ENCODE measurements around the gene ZNF384. TPM values are rescaled to one million over a fixed set of nuclear protein-coding genes. Genes with fewer than 3 reads are reported as not detected.
A peak's percentile ranks its signal among the peaks of the same experiment; 100 is the strongest.
"Not testable (repeated sequence)": the region's sequence is repeated elsewhere in the genome, so short reads cannot be mapped to it uniquely, and the experiment has no call there.

Gene ZNF384
- total RNA-seq: 6.3 and 8.5 TPM in 2 replicates

DNA sequence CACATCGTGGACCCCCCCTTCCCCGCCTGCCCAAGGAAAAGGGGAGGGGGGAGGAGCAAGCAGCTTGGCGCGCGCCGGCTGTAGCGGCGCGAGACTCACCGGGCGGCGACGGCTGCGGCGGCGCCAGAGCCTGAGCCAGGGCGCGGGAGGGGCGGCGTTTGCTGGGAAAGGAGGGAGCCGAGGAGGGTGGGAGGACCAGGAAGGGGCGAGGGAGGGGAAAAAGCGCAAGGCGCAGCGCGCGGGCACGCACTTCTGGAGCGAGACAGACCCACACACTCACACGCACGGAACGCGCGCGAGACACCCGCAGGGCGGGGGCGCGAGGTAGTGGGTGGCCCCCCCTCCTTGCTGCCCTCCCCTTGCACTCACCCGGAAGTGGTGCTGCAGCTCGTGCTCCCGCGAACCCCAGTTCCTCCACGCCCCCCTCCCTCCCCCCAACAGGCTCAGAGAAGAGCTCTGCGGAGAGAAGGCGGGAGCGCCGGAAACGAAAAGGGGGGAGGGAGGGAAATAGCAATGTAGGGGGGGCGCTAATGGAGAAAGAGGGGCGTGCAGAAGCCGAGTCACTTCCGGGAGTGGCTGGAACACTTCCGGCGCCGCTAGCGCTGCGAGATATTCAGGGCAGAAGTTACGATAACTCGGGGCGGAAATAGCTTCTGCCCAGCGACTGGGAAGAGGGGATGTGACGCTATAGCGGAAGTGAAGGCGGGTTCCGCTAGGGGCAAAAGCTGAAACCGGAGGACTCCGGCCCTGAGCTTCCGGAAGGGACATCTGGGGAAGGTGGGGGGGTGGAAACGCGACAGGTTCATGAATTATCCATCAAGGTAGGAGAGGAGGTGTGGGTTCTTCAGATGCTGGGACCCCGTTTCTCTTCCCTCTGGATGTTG is at the start of gene ZNF384:
Gene ZNF384 (minus strand): TSS at position 377 of the 884 bp plus-strand sequence. CDS start 9,855 bp downstream, outside the sequence.
- DNase-seq (ENCODE audit: low read depth in 2 of 2): peak; percentile 99 to 100

GRCh38 chr12:6736754-6737153 is 47.6 kb upstream of the ZNF384 start:
- no peak for DNase-seq (ENCODE audit: low read depth in 2 of 2)

DNA sequence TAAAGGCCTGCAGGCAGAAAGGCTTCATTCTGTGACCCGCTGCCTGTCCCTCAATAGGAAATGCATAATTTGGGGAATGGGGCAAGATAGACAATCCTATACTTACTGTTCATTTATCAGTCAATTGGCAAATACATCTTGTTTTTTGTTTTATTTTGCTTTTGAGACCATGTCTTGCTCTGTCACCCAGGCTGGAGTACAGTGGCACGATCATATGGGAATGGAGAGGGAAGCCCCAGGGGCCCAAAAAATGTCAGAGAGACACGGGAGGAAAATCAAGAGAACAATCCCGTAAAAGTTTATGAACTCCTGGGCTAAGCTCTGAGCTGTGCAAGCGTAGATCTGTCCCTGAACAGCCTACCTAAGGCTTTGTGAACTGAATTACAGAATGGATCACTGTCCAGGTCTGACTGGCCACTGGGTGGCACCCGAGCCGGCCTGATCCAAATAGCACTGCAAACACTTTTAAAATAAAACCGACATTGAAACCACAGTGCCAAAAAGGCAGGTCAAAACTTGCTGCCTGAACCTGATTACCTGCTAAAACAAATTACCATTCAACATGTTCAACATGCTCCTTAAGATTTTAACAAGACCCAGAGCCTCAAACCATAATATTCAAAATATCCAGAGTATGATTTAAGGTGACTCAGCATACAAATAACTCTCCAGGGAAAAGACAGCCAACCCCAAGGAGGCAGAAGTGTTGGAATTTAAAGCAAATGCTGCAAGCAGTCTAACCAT is 46.4 kb upstream of the ZNF384 start:
- DNase-seq (ENCODE audit: low read depth in 2 of 2): peak; percentile 70 to 80

- DNase-seq (ENCODE audit: low read depth in 2 of 2): peak in 1 of 2 donors; percentile 70
Observed at GRCh38 chr12:6734506-6735387, 45.6 kb upstream of the ZNF384 start.

- no peak for DNase-seq (ENCODE audit: low read depth in 2 of 2)
Observed at GRCh38 chr12:6730169-6730568, 41.0 kb upstream of the ZNF384 start.

DNA sequence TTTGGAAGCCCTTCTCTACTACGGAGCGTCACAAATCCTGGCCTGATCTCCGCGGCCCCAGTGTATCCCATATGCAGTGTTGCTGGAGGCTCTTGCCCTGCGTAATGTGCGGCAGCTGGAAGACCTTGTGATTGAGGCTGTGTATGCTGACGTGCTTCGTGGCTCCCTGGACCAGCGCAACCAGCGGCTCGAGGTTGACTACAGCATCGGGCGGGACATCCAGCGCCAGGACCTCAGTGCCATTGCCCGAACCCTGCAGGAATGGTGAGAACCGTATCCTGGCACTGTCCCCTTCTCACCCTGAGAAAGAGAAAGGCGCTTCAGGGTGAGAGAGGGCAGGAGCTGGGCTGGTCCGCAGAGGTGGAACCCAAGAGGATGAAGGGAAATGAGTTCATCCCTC is 40.0 kb upstream of the ZNF384 start:
- no peak for DNase-seq (ENCODE audit: low read depth in 2 of 2)

DNA sequence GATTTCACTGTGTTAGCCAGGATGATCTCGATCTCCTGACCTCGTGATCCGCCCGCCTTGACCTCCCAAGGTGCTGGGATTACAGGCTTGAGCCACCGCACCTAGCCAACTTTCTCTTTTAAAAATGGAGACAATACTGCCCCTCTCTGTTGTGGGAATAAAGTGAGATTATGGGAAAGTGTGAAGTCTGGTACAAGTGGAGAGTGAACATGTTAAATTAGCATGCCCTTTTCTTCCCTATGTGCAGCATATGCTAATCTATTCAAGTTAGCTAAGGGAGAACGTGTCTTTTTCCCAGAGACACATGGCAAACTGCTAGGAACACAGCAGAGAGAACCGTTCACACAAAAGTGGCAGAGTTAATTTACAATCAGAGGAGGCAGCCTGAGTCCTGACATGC is 36.2 kb upstream of the ZNF384 start:
- no peak for DNase-seq (ENCODE audit: low read depth in 2 of 2)

DNA sequence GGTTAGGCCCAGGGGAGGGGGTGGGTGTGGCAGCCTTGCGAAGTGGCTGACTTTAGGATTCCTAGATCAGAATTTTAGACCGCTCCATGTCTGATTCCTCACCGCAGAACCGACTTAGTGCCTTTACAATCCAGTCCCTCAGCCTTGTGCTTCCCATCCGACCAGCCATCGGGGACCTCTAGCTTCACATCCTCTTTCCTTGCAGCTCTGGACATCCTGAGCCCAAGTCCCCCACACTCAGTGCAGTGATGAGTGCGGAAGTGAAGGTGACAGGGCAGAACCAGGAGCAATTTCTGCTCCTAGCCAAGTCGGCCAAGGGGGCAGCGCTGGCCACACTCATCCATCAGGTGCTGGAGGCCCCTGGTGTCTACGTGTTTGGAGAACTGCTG is 35.2 kb upstream of the ZNF384 start:
- peak; percentile 41 to 42 for DNase-seq (ENCODE audit: low read depth in 2 of 2)

GRCh38 chr12:6723607-6724408 is 34.6 kb upstream of the ZNF384 start, which contains the start of gene COPS7A:
Gene COPS7A, plus strand, starts transcription at chr12:6724046. Its CDS starts 611 bp downstream, at chr12:6724657.
- peak; percentile 98 to 100 for DNase-seq (ENCODE audit: low read depth in 2 of 2)

DNA sequence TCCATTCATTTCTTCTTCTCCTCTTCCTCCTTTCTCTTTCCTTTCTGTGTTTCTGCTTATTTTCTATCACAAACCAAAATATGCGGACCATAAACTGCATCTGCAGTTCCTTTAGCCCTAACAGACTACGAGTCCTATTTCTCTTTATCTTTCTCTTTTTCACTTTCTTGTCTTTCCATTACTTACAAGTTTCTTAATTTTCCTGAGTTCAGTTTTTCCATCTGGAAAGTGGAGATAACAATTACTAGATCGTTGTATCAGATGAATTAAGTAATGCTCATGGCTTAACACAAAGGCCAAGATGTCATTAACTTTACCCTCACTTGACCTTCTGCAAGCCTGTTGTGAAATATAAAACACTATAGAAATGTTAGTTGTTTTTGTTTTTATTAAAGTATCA is 33.7 kb upstream of the ZNF384 start:
- DNase-seq (ENCODE audit: low read depth in 2 of 2): no peak

GRCh38 chr12:6716874-6717437 is 27.8 kb upstream of the ZNF384 start:
- DNase-seq (ENCODE audit: low read depth in 2 of 2): no peak

DNA sequence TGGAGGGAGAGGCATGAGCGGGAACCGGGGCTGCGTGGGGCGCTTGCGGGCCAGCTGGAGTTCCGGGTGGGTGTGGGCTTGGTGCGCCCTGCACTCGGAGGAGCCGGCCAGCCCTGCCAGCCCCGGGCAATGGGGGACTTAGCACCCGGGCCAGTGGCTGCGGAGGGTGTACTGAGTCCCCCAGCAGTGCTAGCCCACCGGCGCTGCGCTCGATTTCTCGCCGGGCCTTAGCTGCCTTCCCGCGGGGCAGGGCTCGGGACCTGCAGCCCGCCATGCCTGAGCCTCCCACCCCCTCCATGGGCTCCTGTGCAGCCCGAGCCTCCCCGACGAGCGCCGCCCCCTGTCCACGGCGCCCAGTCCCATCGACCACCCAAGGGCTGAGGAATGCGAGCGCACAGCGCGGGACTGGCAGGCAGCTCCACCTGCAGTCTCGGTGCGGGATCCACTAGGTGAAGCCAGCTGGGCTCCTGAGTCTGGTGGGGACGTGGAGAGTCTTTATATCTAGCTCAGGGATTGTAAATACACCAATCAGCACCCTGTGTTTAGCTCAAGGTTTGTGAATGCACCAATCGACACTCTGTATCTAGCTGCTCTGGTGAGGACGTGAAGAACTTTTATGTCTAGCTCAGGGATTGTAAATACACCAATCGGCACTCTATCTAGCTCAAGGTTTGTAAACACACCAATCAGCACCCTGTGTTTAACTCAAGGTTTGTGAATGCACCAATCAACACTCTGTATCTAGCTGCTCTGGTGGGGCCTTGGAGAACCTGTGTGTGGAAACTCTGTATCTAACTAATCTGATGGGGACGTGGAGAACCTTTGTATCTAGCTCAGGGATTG is 27.1 kb upstream of the ZNF384 start:
- DNase-seq (ENCODE audit: low read depth in 2 of 2): not testable (repeated sequence)

DNA sequence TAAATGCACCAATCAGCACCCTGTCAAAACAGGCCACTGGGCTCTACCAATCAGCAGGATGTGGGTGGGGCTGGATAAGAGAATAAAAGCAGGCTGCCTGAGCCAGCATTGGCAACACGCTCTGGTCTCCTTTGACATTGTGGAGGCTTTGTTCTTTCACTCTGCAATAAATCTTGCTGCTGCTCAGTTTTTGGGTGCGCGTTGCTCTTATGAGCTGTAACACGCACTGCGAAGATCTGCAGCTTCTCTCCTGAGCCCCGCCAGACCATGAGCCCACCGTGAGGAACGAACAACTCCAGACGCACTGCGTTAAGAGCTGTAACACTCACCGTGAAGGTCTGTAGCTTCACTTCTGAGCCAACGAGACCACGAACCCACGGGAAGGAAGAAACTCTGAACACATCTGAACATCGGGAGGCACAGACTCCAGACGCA is 19.8 kb upstream of the ZNF384 start:
- no peak for DNase-seq (ENCODE audit: low read depth in 2 of 2)

GRCh38 chr12:6708351-6708750 is 19.2 kb upstream of the ZNF384 start:
- not testable (repeated sequence) for DNase-seq (ENCODE audit: low read depth in 2 of 2)

GRCh38 chr12:6703631-6704030 is 14.5 kb upstream of the ZNF384 start:
- DNase-seq (ENCODE audit: low read depth in 2 of 2): peak; percentile 24 to 38

- no peak for DNase-seq (ENCODE audit: low read depth in 2 of 2)
Observed at GRCh38 chr12:6701078-6701768, 12.0 kb upstream of the ZNF384 start.

- DNase-seq (ENCODE audit: low read depth in 2 of 2): peak; percentile 20 to 29
Observed at GRCh38 chr12:6700646-6701051, 11.5 kb upstream of the ZNF384 start, which contains the start of gene PIANP. Gene PIANP, minus strand, starts transcription at chr12:6700815. Its CDS starts 2,754 bp downstream, at chr12:6698061.

DNA sequence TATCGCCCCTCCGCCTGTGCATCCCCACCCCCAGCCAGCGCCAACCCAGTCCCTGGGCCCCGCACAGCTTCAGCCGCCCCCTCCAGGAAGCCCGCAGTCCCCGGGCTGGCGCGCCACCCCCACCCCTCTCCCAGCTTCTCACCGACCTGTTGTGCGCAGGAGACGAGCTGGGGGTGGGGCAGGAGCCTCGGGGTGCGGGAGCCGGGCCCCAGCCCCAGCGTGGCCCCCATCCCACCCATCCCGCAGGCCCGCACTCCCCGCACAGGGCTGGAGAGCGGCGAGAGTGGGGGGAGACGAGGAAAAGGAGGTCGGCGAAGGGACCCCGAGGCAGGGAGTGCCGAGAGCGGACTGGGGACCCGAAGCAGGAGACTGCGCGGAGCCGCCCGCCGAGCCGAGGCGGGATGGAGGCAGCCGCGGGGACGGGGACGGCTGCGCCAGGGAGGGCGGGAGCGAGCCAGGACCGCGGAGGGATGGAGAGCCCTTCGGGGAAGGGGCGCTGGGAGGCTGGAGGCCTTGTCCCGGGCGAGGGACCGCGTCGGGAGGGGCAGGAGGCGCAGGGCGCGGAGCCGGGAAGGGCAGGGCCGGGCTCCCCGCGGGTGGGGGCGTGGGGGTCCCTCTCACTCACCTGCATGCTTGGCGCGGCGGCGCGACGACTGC is 10.9 kb upstream of the ZNF384 start:
- DNase-seq (ENCODE audit: low read depth in 2 of 2): no peak

Measured in lung microvascular endothelial cell (primary cell).